ENCODE measurements around the gene P3H2. TPM values are rescaled to one million over a fixed set of nuclear protein-coding genes. Genes with fewer than 3 reads are reported as not detected.

Gene P3H2
- total RNA-seq, 1 donor from 2014 or later = not detected

GRCh38 chr3:190065204-190065603 lies 55.5 kb downstream of the P3H2 start:
- Mint-ChIP-seq H3K4me3 (no peak overlapping the region), H3K27me3 (peaks cover 2% of the 10 kb centered on the region), H3K4me1 (no peaks in the 10 kb centered on the region), H3K9me3 (no peaks in the 10 kb centered on the region), H3K36me3 (ENCODE audit: low read depth) (no peaks in the 10 kb centered on the region), H3K27ac (no peak overlapping the region)
- ATAC-seq (ENCODE audit: low read depth) = no peak
- TF ChIP-seq CTCF (IDR thresholded peaks at IDR 0.05) = no peak
- intact Hi-C loops (cut with micrococcal nuclease) = no loop called here
- ChIA-PET CTCF (no interaction called here), POLR2A (no interaction called here)
- DNase-seq = no peak

GRCh38 chr3:190064659-190065058 lies 56.0 kb downstream of the P3H2 start:
- no peak overlapping the region for H3K27ac Mint-ChIP-seq
- H3K36me3 Mint-ChIP-seq (ENCODE audit: low read depth) = no peaks in the 10 kb centered on the region
- H3K4me3 Mint-ChIP-seq = no peak overlapping the region
- ChIA-PET CTCF (no interaction called here), POLR2A (no interaction called here)
- DNase-seq (no peak), ATAC-seq (ENCODE audit: low read depth) (no peak)
- peaks cover 2% of the 10 kb centered on the region for H3K27me3 Mint-ChIP-seq
- no peaks in the 10 kb centered on the region for H3K9me3 Mint-ChIP-seq
- no peak for TF ChIP-seq CTCF (IDR thresholded peaks at IDR 0.05)
- intact Hi-C loops (cut with micrococcal nuclease) = no loop called here
- no peaks in the 10 kb centered on the region for H3K4me1 Mint-ChIP-seq

- no peak for ATAC-seq (ENCODE audit: low read depth)
- H3K4me1 Mint-ChIP-seq = no peaks in the 10 kb centered on the region
- H3K9me3 Mint-ChIP-seq = no peaks in the 10 kb centered on the region
- ChIA-PET POLR2A (no interaction called here), CTCF (interaction anchor here (0.6 kb wide), 1 partner anchor 628 kb away, joined by 3 read pairs; no protein-coding TSS in a partner anchor)
- peaks cover 2% of the 10 kb centered on the region for H3K27me3 Mint-ChIP-seq
- intact Hi-C loops (cut with micrococcal nuclease) = no loop called here
- TF ChIP-seq CTCF (IDR thresholded peaks at IDR 0.05) = no peak
- no peaks in the 10 kb centered on the region for H3K36me3 Mint-ChIP-seq (ENCODE audit: low read depth)
- no peak overlapping the region for H3K4me3 Mint-ChIP-seq
- no peak for DNase-seq
- no peak overlapping the region for H3K27ac Mint-ChIP-seq
Measured at GRCh38 chr3:190064112-190064511, 56.6 kb downstream of the P3H2 start.

- POLR2A ChIA-PET = no interaction called here
- Mint-ChIP-seq H3K4me1 (no peaks in the 10 kb centered on the region), H3K27ac (no peak overlapping the region), H3K27me3 (peaks cover 2% of the 10 kb centered on the region), H3K36me3 (ENCODE audit: low read depth) (no peaks in the 10 kb centered on the region), H3K4me3 (no peak overlapping the region), H3K9me3 (no peaks in the 10 kb centered on the region)
- intact Hi-C loops (cut with micrococcal nuclease) = no loop called here
- CTCF ChIA-PET = interaction anchor here (0.6 kb wide), 1 partner anchor 629 kb away, joined by 3 read pairs; no protein-coding TSS in a partner anchor
- TF ChIP-seq CTCF (IDR thresholded peaks at IDR 0.05) = no peak
- no peak for DNase-seq
- no peak for ATAC-seq (ENCODE audit: low read depth)
Measured at GRCh38 chr3:190063490-190063889, 57.2 kb downstream of the P3H2 start.

- no peak overlapping the region for H3K27ac Mint-ChIP-seq
- ATAC-seq (ENCODE audit: low read depth) = no peak
- peaks cover 2% of the 10 kb centered on the region for H3K27me3 Mint-ChIP-seq
- no peak overlapping the region for H3K4me3 Mint-ChIP-seq
- H3K36me3 Mint-ChIP-seq (ENCODE audit: low read depth) = no peaks in the 10 kb centered on the region
- H3K9me3 Mint-ChIP-seq = no peaks in the 10 kb centered on the region
- no peak for DNase-seq
- POLR2A ChIA-PET = no interaction called here
- no peak for TF ChIP-seq CTCF (IDR thresholded peaks at IDR 0.05)
- CTCF ChIA-PET = no interaction called here
- intact Hi-C loops (cut with micrococcal nuclease) = no loop called here
- H3K4me1 Mint-ChIP-seq = no peaks in the 10 kb centered on the region
Measured at GRCh38 chr3:190060192-190060775, 60.4 kb downstream of the P3H2 start.
